IPS DF 4.7 (cell line): ENCODE measurements around the gene NTRK3.

Experiments used
- DNase-seq: peaks from one replicate; pipeline ENCODE4 v3.0.0-alpha.2; 2013; ENCODE audit warnings: low spot score; ENCODE audit errors: extremely low read depth

NTRK3 gene

DNA sequence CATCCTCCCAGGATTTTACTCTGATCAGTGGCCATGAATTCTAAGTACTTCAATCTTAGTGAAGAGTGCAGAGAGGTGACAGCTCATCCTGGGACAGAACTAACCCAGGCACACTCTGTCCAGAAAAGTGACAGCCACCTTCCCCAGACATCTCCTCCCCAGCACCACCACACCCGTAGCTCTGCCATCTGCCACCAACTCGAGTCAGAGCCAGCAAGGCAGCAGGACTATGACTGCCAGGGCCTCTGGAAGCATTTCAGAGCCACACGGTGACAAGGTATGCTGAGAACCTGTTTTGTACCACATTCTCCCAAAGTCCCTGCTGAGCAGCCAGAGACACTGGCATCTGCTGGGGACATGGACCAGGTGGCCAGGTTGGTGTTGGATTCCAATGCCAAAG lies 71.0 kb downstream of the NTRK3 start:
- no peak for DNase-seq

DNA sequence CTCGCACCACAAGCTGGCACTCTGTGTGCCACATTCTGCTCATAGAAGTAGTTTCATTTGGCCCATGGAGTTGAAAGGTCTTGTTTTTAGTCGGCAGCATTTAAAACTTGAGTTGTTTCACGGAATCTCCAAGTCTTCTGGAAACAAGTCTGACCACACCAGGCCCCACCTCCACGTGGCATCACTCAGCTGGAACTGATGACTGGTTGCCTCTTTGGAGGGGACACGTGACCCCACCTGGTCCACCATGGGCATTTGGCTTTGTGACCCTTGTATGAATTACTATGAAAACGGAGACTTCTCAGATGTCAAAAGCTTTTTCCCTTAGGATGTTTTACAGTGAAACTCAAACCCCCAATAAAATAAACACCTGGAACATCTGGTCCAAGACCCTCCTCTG lies 74.9 kb downstream of the NTRK3 start:
- DNase-seq = no peak

GRCh38 chr15:88179562-88179961 lies 77.0 kb downstream of the NTRK3 start:
- no peak for DNase-seq

DNA sequence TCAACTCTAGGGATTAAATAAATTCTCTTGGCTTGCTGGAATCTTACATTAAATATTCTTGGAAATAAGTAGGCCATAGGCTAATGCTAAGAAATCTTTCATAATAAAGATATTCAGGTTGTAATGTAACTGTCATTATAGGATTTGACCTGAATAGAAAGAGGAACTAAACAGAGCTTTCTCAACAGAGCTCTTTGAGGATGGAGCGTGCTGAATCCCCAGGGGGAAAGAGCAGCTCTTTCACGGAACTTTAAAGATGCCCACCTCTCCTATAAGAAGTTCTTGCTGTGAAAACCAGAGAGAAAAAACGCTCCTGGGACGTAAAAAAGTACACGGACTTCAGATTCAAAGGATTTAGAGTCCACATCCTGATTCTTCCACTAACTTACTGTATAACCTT lies 77.9 kb downstream of the NTRK3 start:
- DNase-seq = no peak

DNA sequence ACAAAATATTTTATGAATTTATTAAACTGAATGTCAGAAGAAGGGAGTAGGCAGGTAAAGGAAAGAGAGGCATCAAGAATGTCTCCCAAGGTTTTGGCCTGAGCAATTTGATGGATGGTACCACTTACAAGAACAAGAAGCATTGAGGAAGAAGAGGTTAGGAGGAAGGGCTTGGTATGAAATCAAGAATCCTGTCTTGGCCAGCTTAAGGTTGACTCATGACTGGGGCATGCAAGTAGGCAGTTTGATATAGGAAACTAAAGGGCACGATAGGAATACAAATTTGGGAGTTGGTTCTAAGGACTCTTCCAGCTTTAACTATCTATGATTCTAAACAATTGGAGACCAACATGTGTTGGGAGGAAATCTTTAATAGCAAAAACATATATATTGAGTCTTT lies 79.1 kb downstream of the NTRK3 start:
- no peak for DNase-seq

DNA sequence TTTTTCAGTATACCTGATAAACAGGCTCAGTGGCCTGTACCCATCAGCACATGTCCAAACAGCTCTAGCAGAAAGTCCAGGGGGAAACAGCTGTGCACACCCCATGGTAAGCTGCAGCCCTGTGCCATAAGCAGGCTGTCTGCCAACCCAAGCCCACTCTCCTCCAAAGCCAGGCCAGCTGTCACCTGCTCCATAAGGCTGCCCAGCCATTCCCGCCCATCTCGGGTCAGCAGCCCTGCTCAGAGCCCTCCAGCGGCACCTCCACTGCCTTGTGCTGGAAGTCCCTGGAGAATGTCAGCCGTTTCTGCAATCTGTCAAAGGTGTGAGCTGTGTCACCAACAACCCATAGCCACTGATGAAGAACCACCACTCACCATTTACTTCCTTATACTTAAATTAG lies 82.0 kb downstream of the NTRK3 start:
- DNase-seq = no peak

- DNase-seq = peak; percentile 7
These were observed 90.2 kb downstream of the NTRK3 start for GRCh38 chr15:88166082-88166993.

GRCh38 chr15:88161636-88162035 lies 94.9 kb downstream of the NTRK3 start:
- DNase-seq = no peak

DNA sequence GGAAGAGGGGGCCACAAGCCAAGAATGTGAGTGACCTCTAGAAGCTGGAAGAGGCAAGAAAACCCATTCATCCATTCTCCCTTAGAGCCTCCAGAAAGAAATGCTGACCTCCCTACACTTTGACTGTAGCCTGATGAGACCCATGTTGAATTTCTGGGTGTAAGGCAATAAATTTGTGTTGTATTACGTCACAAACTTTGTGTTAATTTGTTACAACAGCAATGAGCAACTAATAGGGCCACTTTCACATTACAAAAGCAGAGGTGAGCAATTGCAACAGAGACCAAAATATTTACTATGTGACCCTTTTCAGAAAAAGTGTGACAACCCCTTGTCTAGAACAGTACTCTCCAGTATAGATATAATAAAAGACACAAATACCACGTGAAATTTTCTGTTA lies 101.2 kb downstream of the NTRK3 start:
- DNase-seq = no peak

DNA sequence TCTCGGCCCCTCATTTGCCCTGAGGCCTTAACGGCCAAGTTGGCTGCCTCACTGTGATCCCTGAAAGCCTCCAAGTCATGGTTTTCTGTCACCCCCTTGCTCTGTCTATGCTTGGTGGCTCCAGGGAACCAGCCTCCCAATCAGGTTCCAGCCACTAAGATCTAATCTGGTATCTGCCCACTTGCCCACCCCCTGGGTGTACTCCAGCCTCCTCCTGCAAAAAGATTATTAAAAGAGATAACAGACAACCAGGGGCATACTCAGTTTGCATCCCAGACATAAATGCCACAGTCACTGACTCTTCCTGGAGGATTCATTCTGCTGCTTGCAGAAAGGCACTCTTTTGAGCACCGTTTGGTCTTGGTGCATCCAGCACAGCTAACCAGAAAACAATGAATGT lies 103.9 kb downstream of the NTRK3 start:
- DNase-seq = no peak

DNA sequence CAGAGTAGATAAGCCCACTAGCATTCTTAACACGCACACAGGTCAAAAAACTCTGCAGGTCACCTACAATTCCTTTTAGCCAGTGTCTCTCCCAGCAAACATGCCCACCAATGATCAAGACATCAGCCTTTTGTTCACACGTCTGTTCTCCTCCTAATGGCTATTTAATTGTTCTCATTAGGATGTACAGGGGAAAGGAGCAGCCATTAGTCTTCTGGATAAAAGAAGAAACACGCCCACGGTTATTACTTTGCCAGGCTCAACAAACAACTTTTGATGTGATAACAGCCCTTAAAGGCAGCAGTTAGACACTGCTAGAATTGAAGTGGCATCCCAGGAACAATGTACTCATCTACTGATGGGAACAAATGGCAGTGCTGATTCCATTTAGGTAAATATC lies 108.8 kb downstream of the NTRK3 start:
- no peak for DNase-seq

GRCh38 chr15:88144921-88145653 lies 111.5 kb downstream of the NTRK3 start:
- DNase-seq = no peak

DNA sequence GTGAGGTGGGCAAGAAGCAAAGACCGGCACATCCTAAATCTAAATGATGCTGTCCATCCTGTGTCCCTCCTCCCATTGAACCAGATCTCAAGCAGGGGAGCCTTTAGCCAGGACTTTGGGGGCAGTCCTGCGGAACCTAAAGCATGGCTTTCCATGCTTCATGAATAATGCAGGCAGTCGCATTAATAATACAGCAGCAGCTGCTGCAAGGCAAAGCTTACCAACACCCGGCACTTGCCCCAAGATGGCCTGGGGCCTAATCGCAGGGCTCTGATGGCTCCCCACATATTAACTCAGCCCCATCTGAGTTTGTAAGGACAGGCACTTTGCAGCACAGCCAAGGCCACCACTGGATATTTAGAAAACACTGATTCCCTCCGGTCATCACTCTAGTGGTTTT lies 114.4 kb downstream of the NTRK3 start:
- DNase-seq = no peak

DNA sequence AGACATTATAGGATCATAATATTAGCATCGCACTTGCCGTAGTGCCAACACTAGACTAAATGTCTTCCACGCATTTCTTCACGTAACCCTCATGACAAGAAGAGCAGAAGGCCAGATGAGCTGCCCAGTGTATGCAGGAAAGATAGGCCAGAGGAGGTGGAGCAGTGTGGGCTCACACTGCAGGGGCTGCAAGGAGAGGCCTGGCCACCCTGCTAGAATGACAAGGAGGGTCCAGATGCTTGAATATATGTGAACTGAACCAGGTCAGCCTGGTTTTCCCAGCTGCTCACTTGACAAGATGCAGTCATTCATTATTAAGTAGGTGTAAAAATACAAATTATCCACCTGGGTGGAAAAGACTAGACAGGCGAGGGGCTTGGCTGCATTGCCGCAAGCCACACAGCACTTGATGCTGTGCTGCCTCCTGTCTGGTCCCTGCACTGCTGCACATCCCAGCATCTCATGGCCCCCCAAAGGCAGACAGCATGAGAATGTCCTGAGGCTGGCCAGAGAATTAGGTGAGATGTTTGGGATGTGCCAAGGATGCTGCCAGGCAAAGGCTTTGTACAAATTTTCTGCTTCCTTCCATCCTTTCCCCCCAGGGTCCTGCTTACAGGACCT lies 115.2 kb downstream of the NTRK3 start:
- DNase-seq = no peak

DNA sequence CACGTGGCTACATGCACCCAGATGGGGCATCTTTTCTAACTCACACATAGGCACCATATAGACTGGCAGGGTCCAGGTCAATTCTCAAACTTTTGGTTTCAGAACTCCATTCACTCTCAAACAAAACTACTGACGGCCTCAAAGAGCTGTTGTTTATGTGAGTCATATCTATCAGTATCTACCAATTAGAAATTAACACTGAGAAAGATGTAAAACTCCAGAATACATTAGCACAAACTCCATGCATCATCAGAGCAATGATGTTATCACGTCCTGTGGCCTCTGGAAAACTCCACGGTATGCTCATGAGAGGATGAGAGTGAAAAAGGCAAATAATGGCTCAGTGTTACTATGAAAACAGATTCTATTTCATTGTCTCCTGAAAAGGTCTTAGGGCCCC lies 116.1 kb downstream of the NTRK3 start:
- no peak for DNase-seq

- no peak for DNase-seq
These were observed 116.6 kb downstream of the NTRK3 start for GRCh38 chr15:88139936-88140335.

GRCh38 chr15:88133795-88134194 lies 122.7 kb downstream of the NTRK3 start:
- DNase-seq = no peak

GRCh38 chr15:88132499-88132898 lies 124.0 kb downstream of the NTRK3 start:
- DNase-seq = no peak

- no peak for DNase-seq
These were observed 124.6 kb downstream of the NTRK3 start for GRCh38 chr15:88131937-88132336.

DNA sequence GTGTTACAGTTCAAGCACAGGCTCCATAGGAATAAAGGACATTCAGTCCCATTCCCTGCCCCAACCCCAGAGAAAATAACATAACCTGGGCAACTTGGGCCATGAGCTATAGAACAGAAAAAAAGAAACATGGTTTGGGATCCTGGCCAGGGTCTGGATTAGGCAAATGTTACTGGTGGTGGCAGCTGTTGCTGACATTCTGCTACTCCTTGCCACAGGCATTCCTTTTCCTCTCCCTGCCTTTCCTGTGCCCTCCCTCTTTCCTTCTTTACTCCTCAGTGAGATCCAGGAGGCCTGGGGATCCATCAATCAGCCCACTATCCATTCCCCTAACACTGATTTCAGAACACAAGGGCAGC lies 129.1 kb downstream of the NTRK3 start:
- DNase-seq = no peak

- DNase-seq = no peak
These were observed 129.7 kb downstream of the NTRK3 start for GRCh38 chr15:88126695-88127431.

DNA sequence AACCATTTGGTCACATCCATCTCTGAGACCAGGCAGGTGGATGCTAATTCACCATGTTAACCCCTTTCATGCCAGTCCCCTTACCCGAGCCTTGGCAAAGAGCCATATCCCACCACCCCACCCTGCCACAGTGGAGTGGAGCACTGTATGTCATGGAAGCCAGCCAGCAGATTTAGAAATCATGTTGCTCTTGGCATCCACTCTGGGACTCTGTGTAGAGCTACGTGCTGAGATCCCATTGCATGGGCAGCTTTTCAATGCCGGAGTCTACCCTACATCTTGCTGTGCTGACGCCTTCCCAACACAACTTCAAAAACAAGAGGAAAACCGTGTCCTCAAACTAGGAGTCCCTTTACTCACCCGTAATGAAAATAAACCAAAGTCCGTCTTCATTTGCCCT lies 131.0 kb downstream of the NTRK3 start:
- no peak for DNase-seq
